Esophagus muscularis mucosa (tissue), 4 donors: ENCODE results near the gene TMEM8B.

Experiments
- EP300 ChIP-seq: sonication (generic); formaldehyde crosslinking; IDR thresholded peaks from one replicate; pipeline ENCODE4 v1.6.1; 2017; ENCODE audit warnings: antibody characterized with exemption
- POLR2A ChIP-seq: fragments of 450-650 bp; IDR thresholded peaks from one replicate; pipeline ENCODE4 v1.6.1; 2017; ENCODE audit warnings: antibody characterized with exemption, moderate library complexity, mild to moderate bottlenecking, low read depth
- POLR2AphosphoS5 ChIP-seq, 2 donors: sonication (generic); formaldehyde crosslinking; IDR thresholded peaks; one replicate each; pipeline ENCODE4 v1.6.1; 2017; ENCODE audit warnings: antibody characterized with exemption in 2 of 2
- TF ChIP-seq, protein P1 (sequence below), 3 experiments: fragments of 200-600 bp in 2 of 3; fragments of 450-650 bp in 1 of 3; sonication (generic) in 2 of 3; IDR thresholded peaks; one replicate each; pipeline ENCODE4 v1.5.1; 2017 to 2019; ENCODE audit warnings: antibody characterized with exemption in 3 of 3, mild to moderate bottlenecking in 2 of 3, moderate library complexity in 1 of 3

DNA sequence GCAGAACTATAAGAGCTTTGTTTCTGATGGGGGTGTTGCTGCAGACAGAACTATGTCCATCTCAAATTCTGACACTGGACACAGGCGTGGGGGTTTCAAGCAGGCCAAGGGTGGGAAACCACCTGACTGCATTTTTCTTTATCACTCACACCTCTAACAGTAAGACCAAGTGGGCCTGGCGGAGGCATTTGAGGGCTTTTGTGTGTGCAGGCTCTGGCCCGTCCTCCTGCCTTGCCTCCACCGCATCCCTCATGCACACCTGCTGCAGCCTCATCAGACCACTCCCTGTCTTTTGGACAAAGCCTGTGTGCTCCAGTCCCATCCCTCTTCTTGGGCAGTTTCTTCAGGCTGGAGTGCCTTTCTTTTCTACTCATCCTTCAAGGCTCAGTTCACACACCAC is 33.3 kb downstream of the TMEM8B start:
- TF ChIP-seq, protein P1, sequence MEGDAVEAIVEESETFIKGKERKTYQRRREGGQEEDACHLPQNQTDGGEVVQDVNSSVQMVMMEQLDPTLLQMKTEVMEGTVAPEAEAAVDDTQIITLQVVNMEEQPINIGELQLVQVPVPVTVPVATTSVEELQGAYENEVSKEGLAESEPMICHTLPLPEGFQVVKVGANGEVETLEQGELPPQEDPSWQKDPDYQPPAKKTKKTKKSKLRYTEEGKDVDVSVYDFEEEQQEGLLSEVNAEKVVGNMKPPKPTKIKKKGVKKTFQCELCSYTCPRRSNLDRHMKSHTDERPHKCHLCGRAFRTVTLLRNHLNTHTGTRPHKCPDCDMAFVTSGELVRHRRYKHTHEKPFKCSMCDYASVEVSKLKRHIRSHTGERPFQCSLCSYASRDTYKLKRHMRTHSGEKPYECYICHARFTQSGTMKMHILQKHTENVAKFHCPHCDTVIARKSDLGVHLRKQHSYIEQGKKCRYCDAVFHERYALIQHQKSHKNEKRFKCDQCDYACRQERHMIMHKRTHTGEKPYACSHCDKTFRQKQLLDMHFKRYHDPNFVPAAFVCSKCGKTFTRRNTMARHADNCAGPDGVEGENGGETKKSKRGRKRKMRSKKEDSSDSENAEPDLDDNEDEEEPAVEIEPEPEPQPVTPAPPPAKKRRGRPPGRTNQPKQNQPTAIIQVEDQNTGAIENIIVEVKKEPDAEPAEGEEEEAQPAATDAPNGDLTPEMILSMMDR (IDR thresholded peaks at IDR 0.05) = no peak
- TF ChIP-seq POLR2A (no peak), POLR2AphosphoS5 (IDR thresholded peaks at IDR 0.05) (no peak), EP300 (no peak)
